B cell (primary cell): ENCODE measurements around the gene ALOX15B. TPM values are rescaled to one million over a fixed set of nuclear protein-coding genes. Genes with fewer than 3 reads are reported as not detected.

ENCODE experiments used
- ATAC-seq: fragments of 200-7000 bp; cut with Tn5 transposase; one replicate; pipeline ENCODE4 v1.10.0; 2021; ENCODE audit warnings: low read depth, mild to moderate bottlenecking, moderate number of reproducible peaks, moderate library complexity
- CTCF ChIA-PET: fragments of 350-600 bp; sonication (Branson Sonifier 250); formaldehyde crosslinking; loops from one replicate; lab custom pipeline; 2021; ENCODE audit warnings: antibody characterized with exemption, inconsistent platforms; lab: Charles Lee
- POLR2A ChIA-PET: fragments of 350-600 bp; sonication (Branson Sonifier 250); formaldehyde crosslinking; loops from one replicate; lab custom pipeline; 2021; ENCODE audit warnings: antibody characterized with exemption; lab: Charles Lee
- DNase-seq: peaks from one replicate; pipeline ENCODE4 v3.0.0; 2013
- H2AFZ ChIP-seq: 2 replicates; pipeline ENCODE4 v1.6.1; 2012; ENCODE audit warnings: mild to moderate bottlenecking, low read depth, low read length; ENCODE audit not compliant: insufficient read depth, poor library complexity, severe bottlenecking
- H3K27ac ChIP-seq, 2 donors: 1 replicate in 1 of 2; 2 replicates in 1 of 2; pipeline ENCODE4 v1.5.1; 2012 to 2013; ENCODE audit warnings: low read length in 2 of 2, mild to moderate bottlenecking in 2 of 2, moderate library complexity in 1 of 2
- H3K27me3 ChIP-seq, 4 experiments: fragments of 200-600 bp in 1 of 4; sonication (generic) in 1 of 4; replicated peaks in 1 of 4; 1 replicate in 2 of 4; 2 replicates in 2 of 4; pipeline versions ENCODE4 v1.6.1 to v1.7.0; 2013 to 2016; ENCODE audit warnings: low read length in 3 of 4, mild to moderate bottlenecking in 2 of 4, mixed read lengths in 1 of 4, moderate library complexity in 1 of 4; ENCODE audit not compliant: insufficient read depth in 4 of 4, control insufficient read depth in 3 of 4; ENCODE audit errors: control extremely low read depth in 1 of 4
- H3K36me3 ChIP-seq, 2 experiments: replicated peaks in 1 of 2; 1 replicate in 1 of 2; 2 replicates in 1 of 2; pipeline versions ENCODE4 v1.6.1 to v1.7.1; 2013; ENCODE audit warnings: low read length in 1 of 2; ENCODE audit not compliant: insufficient read depth in 2 of 2, control insufficient read depth in 1 of 2; ENCODE audit errors: control extremely low read depth in 1 of 2, extremely low read depth in 1 of 2
- H3K4me1 ChIP-seq, 2 donors: fragments of 200-600 bp in 1 of 2; sonication (generic) in 1 of 2; 1 replicate in 1 of 2; 2 replicates in 1 of 2; pipeline versions ENCODE4 v1.5.1 to v1.6.1; 2013 to 2017; ENCODE audit warnings: low read length in 2 of 2; ENCODE audit not compliant: control insufficient read depth in 2 of 2, insufficient read depth in 2 of 2
- H3K4me2 ChIP-seq: replicated peaks from 2 replicates; pipeline ENCODE3; 2012; ENCODE audit warnings: mild to moderate bottlenecking, low read depth, low read length; ENCODE audit not compliant: poor library complexity, severe bottlenecking
- H3K4me3 ChIP-seq, 5 experiments: fragments of 200-600 bp in 1 of 5; sonication (generic) in 1 of 5; 1 replicate in 3 of 5; 2 replicates in 2 of 5; pipeline versions ENCODE4 v1.5.1 to v1.7.0; 2011 to 2016; ENCODE audit warnings: low read length in 4 of 5, mild to moderate bottlenecking in 4 of 5, low read depth in 2 of 5, control low read depth in 1 of 5, moderate library complexity in 1 of 5; ENCODE audit not compliant: insufficient read depth in 1 of 5; ENCODE audit errors: control extremely low read depth in 1 of 5, extremely low read depth in 1 of 5
- H3K79me2 ChIP-seq: fragments of 200-600 bp; sonication (generic); one replicate; pipeline ENCODE4 v1.6.0; 2016; ENCODE audit warnings: low read length; ENCODE audit not compliant: control insufficient read depth, insufficient read depth
- H3K9ac ChIP-seq: fragments of 200-600 bp; sonication (generic); 2 replicates; pipeline ENCODE4 v1.6.1; 2017; ENCODE audit warnings: mild to moderate bottlenecking, low read length, moderate library complexity
- H3K9me3 ChIP-seq, 3 donors: one replicate each; pipeline versions ENCODE4 v1.6.1 to v1.7.1; 2013; ENCODE audit warnings: low read length in 2 of 3; ENCODE audit not compliant: control insufficient read depth in 2 of 3, insufficient read depth in 1 of 3; ENCODE audit errors: control extremely low read depth in 1 of 3
- H4K20me1 ChIP-seq: 2 replicates; pipeline ENCODE4 v1.6.0; 2012; ENCODE audit warnings: mild to moderate bottlenecking, low read length; ENCODE audit not compliant: insufficient read depth, control insufficient read depth, poor library complexity, severe bottlenecking
- H3K27ac Mint-ChIP-seq: one replicate; pipeline ENCODE4 v1.8.0; 2021; ENCODE audit warnings: mixed read lengths
- H3K27me3 Mint-ChIP-seq: one replicate; pipeline ENCODE4 v1.8.0; 2021; ENCODE audit warnings: mixed read lengths
- H3K4me1 Mint-ChIP-seq: one replicate; pipeline ENCODE4 v1.8.0; 2021; ENCODE audit warnings: mixed read lengths
- H3K4me3 Mint-ChIP-seq: one replicate; pipeline ENCODE4 v1.8.0; 2021; ENCODE audit warnings: mixed read lengths
- H3K9me3 Mint-ChIP-seq: one replicate; pipeline ENCODE4 v1.8.0; 2022; ENCODE audit warnings: mixed read lengths; ENCODE audit not compliant: insufficient read depth
- CTCF ChIP-seq: fragments of 200-600 bp; IDR thresholded peaks from one replicate; pipeline ENCODE4 v1.8.0; 2022; ENCODE audit warnings: antibody characterized with exemption, mild to moderate bottlenecking
- EZH2 ChIP-seq: IDR thresholded peaks from 2 replicates; pipeline ENCODE4 v1.6.1; 2012; ENCODE audit warnings: borderline replicate concordance, low read depth, mild to moderate bottlenecking, moderate library complexity, low read length; ENCODE audit not compliant: insufficient read depth, poor library complexity, severe bottlenecking
- WGBS: methylation state at CpG from one replicate; pipeline ENCODE4 v1.1.5; 2013; ENCODE audit warnings: missing lambda C conversion rate; ENCODE audit not compliant: insufficient coverage; 5-methylcytosine and 5-hydroxymethylcytosine counted together
- intact Hi-C: fragments of 100-400 bp; cut with micrococcal nuclease; formaldehyde crosslinking; loops from one replicate; pipeline ENCODE4 v1.10.0; 2022
- polyA plus RNA-seq: library from polyadenylated mRNA; depleted of rRNA; stranded (reverse); fragments of >200 nt; gene quantifications from 2 replicates; pipeline ENCODE4 v1.2.3, GENCODE V29; 2012
- total RNA-seq, 2 donors: library from RNA; stranded (reverse); fragments of 120-200 nt in 1 of 2; gene quantifications; 1 replicate in 1 of 2; 2 replicates in 1 of 2; pipeline versions ENCODE4 v1.2.3 to v1.2.4, GENCODE V29; 2013 to 2022

The ALOX15B gene
- total and polyA plus RNA-seq, 2 donors (not counting 1 experiment from before 2014, with no cell fraction given), result 0.03 TPM; not detected in 1

GRCh38 chr17:8091033-8091687 is 52.3 kb downstream of the ALOX15B start:
- peaks cover 35% of the 10 kb centered on the region for H3K4me1 Mint-ChIP-seq
- H3K27me3 Mint-ChIP-seq, result peaks cover 12% of the 10 kb centered on the region
- H3K4me3 Mint-ChIP-seq, result peak overlapping the region; percentile 78
- H2AFZ ChIP-seq, result no peak overlapping the region
- CTCF ChIA-PET, result interaction anchor here (0.8 to 9.8 kb wide), 17 partner anchors 14 to 209 kb away, joined by 3 to 165 read pairs (median 4); partner anchors contain the start of genes ALOXE3, CTC1 and SLC25A35
- intact Hi-C loops, result loop anchor here (1.0 kb wide), 3 partner anchors 11 to 65 kb away; partner anchors contain the start of gene ALOXE3
- H3K9me3 ChIP-seq, result peaks cover 0 to 12% (median 0%) of the 10 kb centered on the region in 3 donors
- H4K20me1 ChIP-seq, result no peaks in the 10 kb centered on the region
- peak overlapping the region; percentile 92 for H3K27ac Mint-ChIP-seq
- peak overlapping the region; percentile 33 for H3K9ac ChIP-seq
- H3K27ac ChIP-seq, result peak overlapping the region in 1 of 2 donors; percentile 55
- H3K79me2 ChIP-seq, result no peaks in the 10 kb centered on the region
- peaks cover 26 to 43% of the 10 kb centered on the region in 2 donors for H3K4me1 ChIP-seq
- no peaks in the 10 kb centered on the region for H3K36me3 ChIP-seq
- peak; percentile 90 for ATAC-seq
- no peak for TF ChIP-seq CTCF
- no peak for TF ChIP-seq EZH2
- POLR2A ChIA-PET, result interaction anchor here (0.9 to 1.8 kb wide), 6 partner anchors 12 to 82 kb away, joined by 3 to 9 read pairs (median 6); partner anchors contain the start of gene ALOXE3
- H3K27me3 ChIP-seq, result no peaks in the 10 kb centered on the region
- peak overlapping the region; percentile 74 for H3K4me2 ChIP-seq
- peak overlapping the region in 3 of 5 experiments; percentile 4 to 47 (median 29) for H3K4me3 ChIP-seq
- no peaks in the 10 kb centered on the region for H3K9me3 Mint-ChIP-seq
- 29% methylated on average over 7 of the region's 9 CpGs for WGBS
- DNase-seq, result peak; percentile 90

- peaks cover 0 to 9% (median 0%) of the 10 kb centered on the region in 3 donors for H3K9me3 ChIP-seq
- H4K20me1 ChIP-seq, result no peaks in the 10 kb centered on the region
- POLR2A ChIA-PET, result no interaction called here
- CTCF ChIA-PET, result interaction anchor here (1.2 to 9.8 kb wide), 5 partner anchors 15 to 58 kb away, joined by 3 to 165 read pairs (median 62); partner anchors contain the start of gene ALOXE3
- Mint-ChIP-seq H3K4me1 (peaks cover 26% of the 10 kb centered on the region), H3K9me3 (no peaks in the 10 kb centered on the region), H3K27ac (no peak overlapping the region), H3K4me3 (no peak overlapping the region), H3K27me3 (peaks cover 13% of the 10 kb centered on the region)
- no peaks in the 10 kb centered on the region for H3K36me3 ChIP-seq
- H3K27ac ChIP-seq, result no peak overlapping the region
- 91% methylated on average over 4 of the region's 6 CpGs for WGBS
- H3K4me1 ChIP-seq, result peaks cover 17 to 25% of the 10 kb centered on the region in 2 donors
- no peak for ATAC-seq
- H3K9ac ChIP-seq, result no peak overlapping the region
- no peaks in the 10 kb centered on the region for H3K27me3 ChIP-seq
- no peak overlapping the region for H3K4me3 ChIP-seq
- H3K79me2 ChIP-seq, result no peaks in the 10 kb centered on the region
- intact Hi-C loops, result no loop called here
- no peak overlapping the region for H2AFZ ChIP-seq
- TF ChIP-seq EZH2, result no peak
- no peak for TF ChIP-seq CTCF
- no peak overlapping the region for H3K4me2 ChIP-seq
- DNase-seq, result no peak
Observed at GRCh38 chr17:8095361-8095760, 56.5 kb downstream of the ALOX15B start.
